ENCODE data around the gene MICAL2. TPM values are rescaled to one million over a fixed set of nuclear protein-coding genes. Genes with fewer than 3 reads are reported as not detected.

Gene MICAL2
- total RNA-seq, 2 donors from 2014 or later = 1.5 to 1.9 TPM

- no peak for TF ChIP-seq CTCF (conservative IDR thresholded peaks at IDR 0.05)
- no peak for DNase-seq
- WGBS, 2 experiments (ENCODE audit: insufficient coverage in 1 of 2, insufficient read length in 1 of 2) = 90 to 93% methylated on average over 3 to 6 of the region's 6 CpGs
- no peaks in the 10 kb centered on the region for H3K9me3 Mint-ChIP-seq
- no peak overlapping the region for H3K4me3 ChIP-seq (ENCODE audit: low read length)
- no peak overlapping the region for H3K27ac ChIP-seq (ENCODE audit: low read depth, low read length)
- peaks cover 24% of the 10 kb centered on the region for H3K27me3 ChIP-seq (ENCODE audit: control insufficient read depth, insufficient read depth, low read length, poor library complexity, severe bottlenecking)
- H3K36me3 Mint-ChIP-seq (ENCODE audit: low read depth) = no peaks in the 10 kb centered on the region
- H3K27ac Mint-ChIP-seq = no peak overlapping the region
- H3K36me3 ChIP-seq (ENCODE audit: control insufficient read depth, insufficient read depth, low read length) = no peaks in the 10 kb centered on the region
- H3K27me3 Mint-ChIP-seq (ENCODE audit: insufficient read depth) = peaks cover 10% of the 10 kb centered on the region
- H3K9me3 ChIP-seq (ENCODE audit: control insufficient read depth, low read length) = no peaks in the 10 kb centered on the region
- peaks cover 3% of the 10 kb centered on the region for H3K4me1 Mint-ChIP-seq
- H3K4me3 Mint-ChIP-seq = no peak overlapping the region
- H3K4me1 ChIP-seq (ENCODE audit: control insufficient read depth, insufficient read depth, low read length) = no peaks in the 10 kb centered on the region
- no peak overlapping the region for H3K9ac ChIP-seq (ENCODE audit: extremely low read depth, low read length, poor library complexity, severe bottlenecking)
Observed at GRCh38 chr11:12149672-12150225, 39.4 kb downstream of the MICAL2 start.

GRCh38 chr11:12150831-12151382 lies 40.5 kb downstream of the MICAL2 start:
- Histone ChIP-seq H3K27me3 (ENCODE audit: control insufficient read depth, insufficient read depth, low read length, poor library complexity, severe bottlenecking) (peaks cover 16% of the 10 kb centered on the region), H3K27ac (ENCODE audit: low read depth, low read length) (no peak overlapping the region), H3K9ac (ENCODE audit: extremely low read depth, low read length, poor library complexity, severe bottlenecking) (no peak overlapping the region), H3K9me3 (ENCODE audit: control insufficient read depth, low read length) (no peaks in the 10 kb centered on the region), H3K4me1 (ENCODE audit: control insufficient read depth, insufficient read depth, low read length) (no peaks in the 10 kb centered on the region), H3K36me3 (ENCODE audit: control insufficient read depth, insufficient read depth, low read length) (no peaks in the 10 kb centered on the region), H3K4me3 (ENCODE audit: low read length) (no peak overlapping the region)
- Mint-ChIP-seq H3K4me3 (no peak overlapping the region), H3K27ac (no peak overlapping the region), H3K36me3 (ENCODE audit: low read depth) (no peaks in the 10 kb centered on the region), H3K27me3 (ENCODE audit: insufficient read depth) (peaks cover 10% of the 10 kb centered on the region), H3K9me3 (no peaks in the 10 kb centered on the region), H3K4me1 (peaks cover 3% of the 10 kb centered on the region)
- WGBS, 2 experiments (ENCODE audit: insufficient coverage in 1 of 2, insufficient read length in 1 of 2) = 88% methylated on average over 10 of the region's 10 CpGs
- no peak for TF ChIP-seq CTCF (conservative IDR thresholded peaks at IDR 0.05)
- no peak for DNase-seq

- Histone ChIP-seq H3K9me3 (ENCODE audit: control insufficient read depth, low read length) (no peaks in the 10 kb centered on the region), H3K9ac (ENCODE audit: extremely low read depth, low read length, poor library complexity, severe bottlenecking) (no peak overlapping the region), H3K27me3 (ENCODE audit: control insufficient read depth, insufficient read depth, low read length, poor library complexity, severe bottlenecking) (peaks cover 26% of the 10 kb centered on the region), H3K27ac (ENCODE audit: low read depth, low read length) (no peak overlapping the region), H3K4me1 (ENCODE audit: control insufficient read depth, insufficient read depth, low read length) (no peaks in the 10 kb centered on the region), H3K4me3 (ENCODE audit: low read length) (no peak overlapping the region), H3K36me3 (ENCODE audit: control insufficient read depth, insufficient read depth, low read length) (no peaks in the 10 kb centered on the region)
- H3K27ac Mint-ChIP-seq = no peak overlapping the region
- peaks cover 3% of the 10 kb centered on the region for H3K4me1 Mint-ChIP-seq
- TF ChIP-seq CTCF (conservative IDR thresholded peaks at IDR 0.05) = no peak
- DNase-seq = no peak
- 95% methylated on average over 2 of the region's 2 CpGs; no CpG with 5 or more reads in 1 of the 2 experiments for whole genome bisulfite sequencing, 2 experiments (ENCODE audit: insufficient coverage in 1 of 2, insufficient read length in 1 of 2)
- H3K4me3 Mint-ChIP-seq = no peak overlapping the region
- H3K9me3 Mint-ChIP-seq = no peaks in the 10 kb centered on the region
- no peaks in the 10 kb centered on the region for H3K36me3 Mint-ChIP-seq (ENCODE audit: low read depth)
- H3K27me3 Mint-ChIP-seq (ENCODE audit: insufficient read depth) = peaks cover 20% of the 10 kb centered on the region
Observed at GRCh38 chr11:12152321-12152720, 41.9 kb downstream of the MICAL2 start.
